GM10266 (cell line): ENCODE data around the gene TREM2.
"Not testable (repeated sequence)": the region's sequence is repeated elsewhere in the genome, so short reads cannot be mapped to it uniquely, and the experiment has no call there.

Source experiments
- DNase-seq: peaks from one replicate; pipeline ENCODE4 v3.0.0; 2012; ENCODE audit errors: extremely low spot score
- CTCF ChIP-seq: IDR thresholded peaks from 2 replicates; pipeline ENCODE4 v1.5.1; 2012; ENCODE audit warnings: mild to moderate bottlenecking, low read depth; ENCODE audit not compliant: control insufficient read depth, insufficient read depth; ENCODE audit errors: missing control alignments

TREM2 gene

GRCh38 chr6:41190791-41191190 lies 27.9 kb upstream of the TREM2 start:
- TF ChIP-seq CTCF: no peak
- DNase-seq: no peak

DNA sequence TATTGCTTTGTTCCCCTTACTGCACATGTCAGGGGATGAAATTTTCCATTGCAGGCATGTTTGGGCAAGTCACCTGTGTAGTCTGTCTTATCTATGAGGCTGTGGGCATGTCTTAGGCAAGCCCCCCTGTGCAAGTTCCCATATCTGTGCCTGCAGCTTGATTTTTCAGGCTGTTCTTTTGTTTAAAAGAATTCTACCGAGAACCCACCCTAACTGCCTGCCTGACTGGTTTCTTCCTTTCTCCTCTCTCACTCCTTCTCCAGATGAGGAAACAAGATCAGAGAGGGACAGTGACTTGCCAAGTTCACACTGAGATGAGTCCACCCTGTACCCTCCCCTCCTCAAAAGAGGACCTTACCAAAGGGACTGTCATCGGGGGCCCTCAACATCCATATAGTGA lies 27.1 kb upstream of the TREM2 start:
- TF ChIP-seq CTCF: no peak
- DNase-seq: no peak

- DNase-seq: not testable (repeated sequence)
Measured at GRCh38 chr6:41189046-41189445, 26.1 kb upstream of the TREM2 start.

- TF ChIP-seq CTCF: no peak
- DNase-seq: no peak
Measured at GRCh38 chr6:41187924-41188886, 25.3 kb upstream of the TREM2 start.

DNA sequence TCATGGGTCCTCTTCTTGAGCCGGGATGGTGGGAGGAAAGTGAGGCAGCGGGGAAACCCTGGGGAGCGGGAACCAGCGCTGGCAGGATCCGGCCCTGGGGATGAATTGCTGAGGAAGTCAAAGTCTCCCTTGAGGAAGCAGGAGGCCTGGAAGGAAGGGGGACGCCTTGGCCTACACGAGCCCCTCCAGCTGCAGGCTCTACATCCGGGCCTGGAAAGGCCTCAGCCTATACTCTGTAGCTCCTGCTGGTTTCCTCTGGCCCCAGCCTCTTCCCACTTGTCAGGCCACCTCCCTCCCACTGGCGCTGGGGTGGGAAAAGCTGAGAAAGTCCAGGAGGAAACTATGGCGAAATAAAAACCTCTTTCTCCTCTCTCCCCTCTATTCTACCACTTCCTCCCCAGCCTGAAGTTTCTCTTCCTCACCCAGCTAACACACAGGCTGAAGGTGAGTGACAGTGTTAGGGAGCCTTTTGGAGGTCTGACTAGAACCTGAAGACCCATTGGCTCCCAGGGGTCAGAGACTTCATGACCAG lies 23.2 kb upstream of the TREM2 start:
- DNase-seq: no peak
- TF ChIP-seq CTCF: no peak

GRCh38 chr6:41184761-41185160 lies 21.8 kb upstream of the TREM2 start:
- no peak for TF ChIP-seq CTCF
- DNase-seq: no peak

GRCh38 chr6:41182069-41183034 lies 19.4 kb upstream of the TREM2 start:
- TF ChIP-seq CTCF: peak; percentile 67

More at GRCh38 chr6:41182069-41183034, 19.4 kb upstream of the TREM2 start:
- peak; percentile 63 for DNase-seq
